H1 (cell line): Measurements from ENCODE around the gene PHETA1. TPM values are rescaled to one million over a fixed set of nuclear protein-coding genes. Genes with fewer than 3 reads are reported as not detected.

Experiments
- CHD1 ChIP-seq: IDR thresholded peaks from 2 replicates; pipeline ENCODE4 v1.6.1; 2012; ENCODE audit warnings: low read depth, low read length, improper control_type of control experiment
- HDAC2 ChIP-seq, 2 experiments: fragments of 300-600 bp in 1 of 2; sonication (generic) in 1 of 2; IDR thresholded peaks; 2 replicates each; pipeline ENCODE4 v1.6.1; 2011 to 2012; ENCODE audit warnings: low read depth in 2 of 2, low read length in 2 of 2, mild to moderate bottlenecking in 2 of 2, moderate library complexity in 2 of 2, borderline replicate concordance in 1 of 2, inconsistent platforms in 1 of 2
- JUND ChIP-seq: IDR thresholded peaks from 2 replicates; pipeline ENCODE4 v1.6.1; 2011; ENCODE audit warnings: mild to moderate bottlenecking, improper control_type of control experiment, low read length
- KDM1A ChIP-seq: fragments of 200-600, 300-600 bp; sonication (generic); IDR thresholded peaks from 2 replicates; pipeline ENCODE4 v1.7.1; 2016; ENCODE audit warnings: mild to moderate bottlenecking, low read length, borderline replicate concordance
- TAF7 ChIP-seq: optimal IDR thresholded peaks from 2 replicates; pipeline ENCODE3; 2011; ENCODE audit warnings: low read depth, mild to moderate bottlenecking, inconsistent platforms, low read length, moderate library complexity, borderline replicate concordance
- polyA plus RNA-seq, 7 experiments: library from polyadenylated mRNA; depleted of rRNA in 3 of 7; stranded (reverse) in 5 of 7; unstranded in 2 of 7; fragments of >200 nt in 5 of 7; fragments of 200-250 nt in 2 of 7; gene quantifications; 1 replicate in 5 of 7; 2 replicates in 1 of 7; 4 replicates in 1 of 7; pipeline versions ENCODE4 v1.2.1 to v1.2.3, GENCODE V29; 2011 to 2013; ENCODE audit warnings: missing spikeins in 2 of 7, mixed read lengths in 2 of 7
- total RNA-seq: library from RNA; stranded (reverse); fragmentation: NEBNext Ultra II Directional; extraction: Animal tissue kit (Norgen Biotek cat#: 25700); gene quantifications from 2 replicates; pipeline ENCODE4 v1.2.1, GENCODE V29; 2021

Gene PHETA1
- total and polyA plus RNA-seq, 2 of the 8 experiments (the other 6 are each of a cell fraction or from before 2014, with no cell fraction given) = 5.2 to 12.3 TPM

GRCh38 chr12:111327474-111327873, 41.4 kb downstream of the PHETA1 start (continued):
- TF ChIP-seq JUND (no peak), TAF7 (no peak), CHD1 (no peak), KDM1A (no peak), HDAC2 (IDR thresholded peaks at IDR 0.05; ENCODE audit: borderline replicate concordance in 1 of 2, low read depth in 2 of 2, low read length in 2 of 2) (no peak)
